ENCODE results near the gene SESN2.

DNA sequence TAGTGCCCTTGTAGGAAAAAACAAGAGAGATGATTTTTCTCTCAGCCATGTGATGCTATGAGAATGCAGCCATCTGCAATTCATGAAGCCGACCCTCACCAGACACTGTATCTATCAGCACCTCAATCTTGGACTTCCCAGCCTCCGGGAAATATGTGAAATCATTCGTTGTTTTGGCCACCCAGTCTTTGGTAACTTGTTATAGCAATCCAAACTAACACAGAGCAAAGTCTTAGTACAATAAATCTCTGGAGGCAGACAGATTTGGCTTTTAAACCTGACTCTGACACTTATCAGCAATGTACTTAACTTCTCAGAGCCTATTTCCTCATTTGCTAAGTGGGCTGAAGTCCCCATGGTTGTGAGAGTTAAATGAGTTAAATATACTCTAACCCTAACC lies 64.4 kb downstream of the SESN2 start:
- TF ChIP-seq CTCF (IDR thresholded peaks at IDR 0.05 in 2 of 3, conservative IDR thresholded peaks at IDR 0.05 in 1 of 3; ENCODE audit: borderline replicate concordance in 1 of 3, insufficient read depth in 1 of 3, low read depth in 2 of 3, low read length in 2 of 3): no peak
- no peak for TF ChIP-seq RAD21 (IDR thresholded peaks at IDR 0.05; ENCODE audit: low read depth)
- no peak for TF ChIP-seq ZFX (IDR thresholded peaks at IDR 0.05)
- TF ChIP-seq REST (IDR thresholded peaks at IDR 0.05; ENCODE audit: low read depth): no peak
- TF ChIP-seq SP1 (IDR thresholded peaks at IDR 0.05; ENCODE audit: low read depth): no peak
- TF ChIP-seq ZNF274 (IDR thresholded peaks at IDR 0.05; ENCODE audit: low read depth, low read length): no peak
- no peak for TF ChIP-seq POLR2A (IDR thresholded peaks at IDR 0.05; ENCODE audit: borderline replicate concordance, extremely low read depth, insufficient read depth, insufficient read length)
